Esophagus muscularis mucosa (tissue), 4 donors: ENCODE measurements around the gene AUH. TPM values are rescaled to one million over a fixed set of nuclear protein-coding genes. Genes with fewer than 3 reads are reported as not detected.

ENCODE experiments used
- DNase-seq: peaks from one replicate; pipeline ENCODE4 v3.0.0-alpha.2; 2017; ENCODE audit errors: extremely low spot score
- H3K27ac ChIP-seq, 4 donors: fragments of 200-600 bp; sonication (generic); replicated peaks in 1 of 4; 1 replicate in 3 of 4; 2 replicates in 1 of 4; pipeline ENCODE4 v1.5.1; 2016 to 2019; ENCODE audit warnings: mild to moderate bottlenecking in 1 of 4
- H3K27me3 ChIP-seq, 4 donors: fragments of 200-600 bp; sonication (generic); one replicate each; pipeline versions ENCODE4 v1.5.1 to v1.6.0; 2016 to 2019
- H3K36me3 ChIP-seq, 4 donors: fragments of 200-600 bp; sonication (generic); one replicate each; pipeline ENCODE4 v1.5.1; 2016 to 2019
- H3K4me1 ChIP-seq, 4 donors: fragments of 200-600 bp; sonication (generic); one replicate each; pipeline ENCODE4 v1.5.1; 2016 to 2019
- H3K4me3 ChIP-seq, 4 donors: fragments of 200-600 bp; sonication (generic); 1 replicate in 2 of 4; 2 replicates in 2 of 4; pipeline ENCODE4 v1.5.1; 2016 to 2019; ENCODE audit warnings: mild to moderate bottlenecking in 4 of 4, moderate library complexity in 1 of 4
- H3K9me3 ChIP-seq, 4 donors: fragments of 200-600 bp; sonication (generic); 1 replicate in 3 of 4; 2 replicates in 1 of 4; pipeline ENCODE4 v1.5.1; 2016 to 2019
- EP300 ChIP-seq: sonication (generic); formaldehyde crosslinking; IDR thresholded peaks from one replicate; pipeline ENCODE4 v1.6.1; 2017; ENCODE audit warnings: antibody characterized with exemption
- POLR2A ChIP-seq: fragments of 450-650 bp; IDR thresholded peaks from one replicate; pipeline ENCODE4 v1.6.1; 2017; ENCODE audit warnings: antibody characterized with exemption, moderate library complexity, mild to moderate bottlenecking, low read depth
- POLR2AphosphoS5 ChIP-seq, 2 donors: sonication (generic); formaldehyde crosslinking; IDR thresholded peaks; one replicate each; pipeline ENCODE4 v1.6.1; 2017; ENCODE audit warnings: antibody characterized with exemption in 2 of 2
- WGBS: methylation state at CpG from one replicate; pipeline ENCODE4 v1.1.5; 2018; 5-methylcytosine and 5-hydroxymethylcytosine counted together
- intact Hi-C: fragments of 100-400 bp; cut with DNase I; formaldehyde crosslinking; loops from one replicate; pipeline ENCODE4 v1.15.1; 2023
- total RNA-seq, 4 donors: library from RNA; depleted of rRNA; stranded (reverse); fragments of >200 nt; gene quantifications; one replicate each; pipeline versions ENCODE4 v1.1.0 to v1.2.1, GENCODE V29; 2016
- TF ChIP-seq, protein P1 (sequence below), 3 experiments: fragments of 200-600 bp in 2 of 3; fragments of 450-650 bp in 1 of 3; sonication (generic) in 2 of 3; IDR thresholded peaks; one replicate each; pipeline ENCODE4 v1.5.1; 2017 to 2019; ENCODE audit warnings: antibody characterized with exemption in 3 of 3, mild to moderate bottlenecking in 2 of 3, moderate library complexity in 1 of 3

The AUH gene
- total RNA-seq, 4 donors from 2014 or later, result 17.7 to 29.9 (median 22.3) TPM

DNA sequence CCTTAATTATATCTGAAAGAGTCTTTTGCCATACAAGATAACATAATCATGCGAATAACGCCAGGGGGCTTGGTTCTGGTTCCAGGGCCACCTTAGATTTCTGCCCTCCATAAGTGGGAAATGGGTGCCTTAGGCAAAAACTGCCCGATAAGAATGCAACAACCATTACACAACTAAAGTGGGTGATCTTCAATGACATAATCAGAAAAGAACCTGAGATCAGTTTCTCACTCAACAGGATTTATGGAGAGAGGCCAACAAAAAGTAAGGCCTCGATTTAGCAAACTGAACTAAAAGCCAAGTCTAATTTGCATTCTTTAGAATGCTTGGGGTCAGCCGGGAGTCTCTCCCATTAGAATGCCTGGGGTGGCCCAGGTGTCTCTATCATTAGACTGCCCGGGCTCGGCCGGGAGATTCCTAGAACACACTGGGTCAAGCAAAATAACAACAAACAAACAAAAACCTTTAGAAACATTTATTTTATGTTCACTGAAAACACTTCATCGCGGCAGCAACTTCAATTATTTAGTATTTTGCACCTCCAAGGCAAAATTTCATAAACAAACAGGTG lies 194.8 kb downstream of the AUH start:
- 74% methylated on average over 10 of the region's 10 CpGs for WGBS
- TF ChIP-seq, protein P1, sequence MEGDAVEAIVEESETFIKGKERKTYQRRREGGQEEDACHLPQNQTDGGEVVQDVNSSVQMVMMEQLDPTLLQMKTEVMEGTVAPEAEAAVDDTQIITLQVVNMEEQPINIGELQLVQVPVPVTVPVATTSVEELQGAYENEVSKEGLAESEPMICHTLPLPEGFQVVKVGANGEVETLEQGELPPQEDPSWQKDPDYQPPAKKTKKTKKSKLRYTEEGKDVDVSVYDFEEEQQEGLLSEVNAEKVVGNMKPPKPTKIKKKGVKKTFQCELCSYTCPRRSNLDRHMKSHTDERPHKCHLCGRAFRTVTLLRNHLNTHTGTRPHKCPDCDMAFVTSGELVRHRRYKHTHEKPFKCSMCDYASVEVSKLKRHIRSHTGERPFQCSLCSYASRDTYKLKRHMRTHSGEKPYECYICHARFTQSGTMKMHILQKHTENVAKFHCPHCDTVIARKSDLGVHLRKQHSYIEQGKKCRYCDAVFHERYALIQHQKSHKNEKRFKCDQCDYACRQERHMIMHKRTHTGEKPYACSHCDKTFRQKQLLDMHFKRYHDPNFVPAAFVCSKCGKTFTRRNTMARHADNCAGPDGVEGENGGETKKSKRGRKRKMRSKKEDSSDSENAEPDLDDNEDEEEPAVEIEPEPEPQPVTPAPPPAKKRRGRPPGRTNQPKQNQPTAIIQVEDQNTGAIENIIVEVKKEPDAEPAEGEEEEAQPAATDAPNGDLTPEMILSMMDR (IDR thresholded peaks at IDR 0.05), result no peak
- TF ChIP-seq POLR2AphosphoS5 (IDR thresholded peaks at IDR 0.05), result no peak
- no peak for TF ChIP-seq POLR2A
- no peak for TF ChIP-seq EP300
- no peaks in the 10 kb centered on the region for H3K36me3 ChIP-seq
- no peak overlapping the region for H3K27ac ChIP-seq
- no peaks in the 10 kb centered on the region for H3K27me3 ChIP-seq
- H3K4me1 ChIP-seq, result no peaks in the 10 kb centered on the region
- peaks cover 0 to 19% (median 9%) of the 10 kb centered on the region in 4 donors for H3K9me3 ChIP-seq
- no peak for DNase-seq
- intact Hi-C loops, result no loop called here
- no peak overlapping the region for H3K4me3 ChIP-seq

DNA sequence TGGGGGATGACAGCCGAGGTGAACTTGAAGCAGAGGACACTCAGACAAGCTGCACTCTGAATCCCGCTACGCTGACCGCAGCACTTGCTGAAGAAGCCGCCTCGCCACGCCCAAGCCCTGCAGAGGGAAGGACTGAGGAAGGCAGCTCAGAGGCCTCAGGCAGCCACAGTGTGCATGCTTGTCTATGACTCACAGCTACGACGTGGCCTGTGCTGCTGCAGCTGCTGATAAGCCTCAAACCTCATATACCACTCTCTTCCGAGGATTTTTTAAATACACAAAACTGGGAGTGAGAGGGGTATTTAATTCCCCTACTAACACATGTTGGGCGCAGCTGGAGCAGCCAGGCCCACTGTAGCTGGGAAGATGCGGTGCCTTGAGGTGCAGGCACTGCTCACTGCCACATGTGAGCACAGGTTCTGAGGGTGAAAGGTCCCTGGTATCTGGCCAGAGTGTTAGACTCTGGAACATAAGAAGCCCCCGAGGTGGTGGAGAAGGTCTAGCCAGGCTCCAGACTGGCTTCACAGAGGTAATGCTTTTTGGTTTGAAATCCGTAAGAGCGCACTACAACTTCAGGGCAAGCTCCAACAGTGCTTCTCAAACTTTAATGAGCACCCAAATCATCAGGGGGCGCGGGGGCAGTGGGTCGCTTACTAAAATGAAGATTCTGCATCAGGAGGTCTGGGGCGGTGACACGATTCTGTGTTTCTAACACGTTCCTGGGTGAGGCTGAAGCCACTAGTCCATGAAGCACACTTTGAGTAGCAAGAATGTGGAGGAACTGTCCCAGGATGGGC lies 196.8 kb downstream of the AUH start:
- Histone ChIP-seq H3K4me3 (no peak overlapping the region), H3K4me1 (peaks cover 0 to 6% (median 4%) of the 10 kb centered on the region in 4 donors), H3K27ac (no peak overlapping the region), H3K9me3 (peaks cover 0 to 3% (median 0%) of the 10 kb centered on the region in 4 donors), H3K36me3 (no peaks in the 10 kb centered on the region), H3K27me3 (no peaks in the 10 kb centered on the region)
- TF ChIP-seq, protein P1 (IDR thresholded peaks at IDR 0.05), result no peak
- TF ChIP-seq POLR2A (no peak), EP300 (no peak), POLR2AphosphoS5 (IDR thresholded peaks at IDR 0.05) (no peak)
- intact Hi-C loops, result no loop called here
- 69% methylated on average over 20 of the region's 21 CpGs for WGBS
- no peak for DNase-seq

Other genes starting within 250 kb of the AUH start
- gene NFIL3, start 61.9 kb upstream of the AUH start, total RNA-seq, result 100 to 1,000 TPM in 1 of 4 donors, 10 to 100 TPM in 3; 16.6 to 116 (median 27.9) TPM